Measurements from ENCODE around the gene SCN8A.

DNA sequence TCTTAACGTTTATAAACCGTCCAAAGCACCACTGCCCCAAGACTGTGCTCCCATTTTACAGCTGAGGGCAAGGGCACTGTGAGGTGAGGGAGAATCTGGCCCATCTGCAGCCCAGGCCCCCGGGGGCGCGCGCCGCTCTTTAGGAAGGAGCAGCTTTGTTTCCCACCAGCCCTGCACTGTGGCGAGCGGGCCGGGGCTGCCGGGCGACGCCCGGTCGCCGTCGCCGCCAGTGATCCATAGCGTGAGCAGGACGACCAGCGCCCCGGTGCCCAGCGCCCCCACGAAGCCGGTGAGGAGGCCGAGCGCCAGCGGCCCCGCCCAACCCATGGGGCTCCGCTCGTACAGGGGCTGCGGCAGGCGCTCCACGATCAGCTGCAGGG lies 222.9 kb downstream of the SCN8A start:
- no peak for TF ChIP-seq CTCF (conservative IDR thresholded peaks at IDR 0.05; ENCODE audit: low read depth in 2 of 2)
- no peak for TF ChIP-seq EZH2phosphoT487 (IDR thresholded peaks at IDR 0.05; ENCODE audit: unreplicated experiment)
- no peak for TF ChIP-seq POLR2AphosphoS5 (IDR thresholded peaks at IDR 0.05; ENCODE audit: low read depth)
- TF ChIP-seq EZH2 (IDR thresholded peaks at IDR 0.05; ENCODE audit: low read depth, unreplicated experiment) = no peak
- TF ChIP-seq REST (IDR thresholded peaks at IDR 0.05; ENCODE audit: unreplicated experiment) = no peak
- no peak for TF ChIP-seq ZNF331 (CRISPR knock-in tag; IDR thresholded peaks at IDR 0.05; ENCODE audit: low read depth)
- TF ChIP-seq, protein P1, sequence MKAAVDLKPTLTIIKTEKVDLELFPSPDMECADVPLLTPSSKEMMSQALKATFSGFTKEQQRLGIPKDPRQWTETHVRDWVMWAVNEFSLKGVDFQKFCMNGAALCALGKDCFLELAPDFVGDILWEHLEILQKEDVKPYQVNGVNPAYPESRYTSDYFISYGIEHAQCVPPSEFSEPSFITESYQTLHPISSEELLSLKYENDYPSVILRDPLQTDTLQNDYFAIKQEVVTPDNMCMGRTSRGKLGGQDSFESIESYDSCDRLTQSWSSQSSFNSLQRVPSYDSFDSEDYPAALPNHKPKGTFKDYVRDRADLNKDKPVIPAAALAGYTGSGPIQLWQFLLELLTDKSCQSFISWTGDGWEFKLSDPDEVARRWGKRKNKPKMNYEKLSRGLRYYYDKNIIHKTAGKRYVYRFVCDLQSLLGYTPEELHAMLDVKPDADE (IDR thresholded peaks at IDR 0.05) = no peak
- no peak for TF ChIP-seq STAT1 (IDR thresholded peaks at IDR 0.05; ENCODE audit: unreplicated experiment)
- TF ChIP-seq CREB1 (CRISPR knock-in tag; IDR thresholded peaks at IDR 0.05; ENCODE audit: low read depth) = no peak

All from GM23338 (cell line).